Ectodermal cell (in vitro differentiated cells): ENCODE data around the gene YWHAQ.
"Not testable (repeated sequence)": the region's sequence is repeated elsewhere in the genome, so short reads cannot be mapped to it uniquely, and the experiment has no call there.

ENCODE experiments used
- H3K27ac ChIP-seq: 2 replicates; pipeline ENCODE4 v1.7.0; 2013; ENCODE audit warnings: mild to moderate bottlenecking, low read depth, low read length; ENCODE audit not compliant: insufficient read depth, poor library complexity, severe bottlenecking
- H3K27me3 ChIP-seq: 2 replicates; pipeline ENCODE4 v1.7.0; 2013; ENCODE audit warnings: mild to moderate bottlenecking, low read length; ENCODE audit not compliant: insufficient read depth, control insufficient read depth, poor library complexity, severe bottlenecking
- H3K36me3 ChIP-seq: one replicate; pipeline ENCODE4 v1.7.0; 2013; ENCODE audit warnings: low read length; ENCODE audit not compliant: control insufficient read depth, insufficient read depth
- H3K4me1 ChIP-seq: one replicate; pipeline ENCODE4 v1.7.0; 2013; ENCODE audit warnings: low read length; ENCODE audit not compliant: control insufficient read depth, insufficient read depth
- H3K4me3 ChIP-seq: 2 replicates; pipeline ENCODE4 v1.7.0; 2013; ENCODE audit warnings: low read depth, low read length, control low read depth; ENCODE audit not compliant: insufficient read depth
- H3K9me3 ChIP-seq: 2 replicates; pipeline ENCODE4 v1.7.0; 2013; ENCODE audit warnings: mild to moderate bottlenecking, low read length, moderate library complexity; ENCODE audit not compliant: control insufficient read depth
- WGBS, 2 experiments: methylation state at CpG; one replicate each; pipeline ENCODE4 v1.1.7; 2013; ENCODE audit warnings: missing lambda C conversion rate in 2 of 2; 5-methylcytosine and 5-hydroxymethylcytosine counted together

YWHAQ gene

GRCh38 chr2:9595746-9596145, 35.1 kb downstream of the YWHAQ start:
- peaks cover 3% of the 10 kb centered on the region for H3K9me3 ChIP-seq
- H3K4me3 ChIP-seq: no peak overlapping the region
- no peaks in the 10 kb centered on the region for H3K4me1 ChIP-seq
- no peak overlapping the region for H3K27ac ChIP-seq
- peaks cover 28% of the 10 kb centered on the region for H3K36me3 ChIP-seq
- 70 to 72% methylated on average over 2 of the region's 2 CpGs for WGBS, 2 experiments
- no peaks in the 10 kb centered on the region for H3K27me3 ChIP-seq

GRCh38 chr2:9595256-9595655, 35.5 kb downstream of the YWHAQ start:
- not testable (repeated sequence) for H3K9me3 ChIP-seq, H3K27ac ChIP-seq, H3K4me1 ChIP-seq, H3K4me3 ChIP-seq, H3K27me3 ChIP-seq
- H3K36me3 ChIP-seq: peaks cover 23% of the 10 kb centered on the region
- 82% methylated on average over 6 of the region's 6 CpGs for WGBS, 2 experiments

- no peaks in the 10 kb centered on the region for H3K27me3 ChIP-seq
- H3K4me1 ChIP-seq: no peaks in the 10 kb centered on the region
- peaks cover 16% of the 10 kb centered on the region for H3K36me3 ChIP-seq
- H3K27ac ChIP-seq: no peak overlapping the region
- peaks cover 3% of the 10 kb centered on the region for H3K9me3 ChIP-seq
- no peak overlapping the region for H3K4me3 ChIP-seq
- WGBS, 2 experiments: 92 to 93% methylated on average over 2 of the region's 2 CpGs
Observed at GRCh38 chr2:9594366-9595054, 36.3 kb downstream of the YWHAQ start.

GRCh38 chr2:9593925-9594324, 36.9 kb downstream of the YWHAQ start:
- Histone ChIP-seq H3K27me3 (no peaks in the 10 kb centered on the region), H3K27ac (no peak overlapping the region), H3K36me3 (peaks cover 10% of the 10 kb centered on the region), H3K4me3 (no peak overlapping the region), H3K9me3 (peaks cover 3% of the 10 kb centered on the region), H3K4me1 (no peaks in the 10 kb centered on the region)
- WGBS, 2 experiments: 81 to 100% methylated on average over 2 to 3 of the region's 4 CpGs

GRCh38 chr2:9592699-9593098, 38.1 kb downstream of the YWHAQ start:
- WGBS, 2 experiments: 92 to 100% methylated on average over 1 of the region's 3 CpGs
- no peaks in the 10 kb centered on the region for H3K4me1 ChIP-seq
- H3K27ac ChIP-seq: no peak overlapping the region
- H3K4me3 ChIP-seq: no peak overlapping the region
- H3K27me3 ChIP-seq: no peaks in the 10 kb centered on the region
- peaks cover 7% of the 10 kb centered on the region for H3K36me3 ChIP-seq
- H3K9me3 ChIP-seq: no peaks in the 10 kb centered on the region

GRCh38 chr2:9590641-9591040, 40.2 kb downstream of the YWHAQ start:
- Histone ChIP-seq H3K27me3 (no peaks in the 10 kb centered on the region), H3K36me3 (peaks cover 13% of the 10 kb centered on the region), H3K9me3 (no peaks in the 10 kb centered on the region), H3K27ac (no peak overlapping the region), H3K4me1 (no peaks in the 10 kb centered on the region), H3K4me3 (no peak overlapping the region)
- 93 to 98% methylated on average over 2 of the region's 3 CpGs for WGBS, 2 experiments

GRCh38 chr2:9586465-9586864, 44.3 kb downstream of the YWHAQ start:
- H3K4me3 ChIP-seq: no peak overlapping the region
- no peak overlapping the region for H3K27ac ChIP-seq
- no peaks in the 10 kb centered on the region for H3K9me3 ChIP-seq
- H3K36me3 ChIP-seq: peaks cover 19% of the 10 kb centered on the region
- WGBS, 2 experiments: 93 to 95% methylated on average over 1 to 3 of the region's 3 CpGs
- H3K27me3 ChIP-seq: no peaks in the 10 kb centered on the region
- no peaks in the 10 kb centered on the region for H3K4me1 ChIP-seq

GRCh38 chr2:9585486-9585885, 45.3 kb downstream of the YWHAQ start:
- peaks cover 15% of the 10 kb centered on the region for H3K36me3 ChIP-seq
- no peaks in the 10 kb centered on the region for H3K27me3 ChIP-seq
- WGBS, 2 experiments: 91 to 95% methylated on average over 5 of the region's 5 CpGs
- no peak overlapping the region for H3K27ac ChIP-seq
- no peaks in the 10 kb centered on the region for H3K4me1 ChIP-seq
- no peak overlapping the region for H3K4me3 ChIP-seq
- H3K9me3 ChIP-seq: no peaks in the 10 kb centered on the region

- not testable (repeated sequence) for H3K4me1 ChIP-seq, H3K4me3 ChIP-seq, H3K27me3 ChIP-seq, H3K27ac ChIP-seq, H3K9me3 ChIP-seq
- H3K36me3 ChIP-seq: peaks cover 15% of the 10 kb centered on the region
Observed at GRCh38 chr2:9584902-9585301, 45.9 kb downstream of the YWHAQ start.

GRCh38 chr2:9582624-9583023, 48.2 kb downstream of the YWHAQ start:
- WGBS, 2 experiments: 84 to 94% methylated on average over 5 of the region's 5 CpGs
- no peaks in the 10 kb centered on the region for H3K9me3 ChIP-seq
- no peak overlapping the region for H3K4me3 ChIP-seq
- H3K4me1 ChIP-seq: no peaks in the 10 kb centered on the region
- no peaks in the 10 kb centered on the region for H3K27me3 ChIP-seq
- H3K27ac ChIP-seq: no peak overlapping the region
- H3K36me3 ChIP-seq: peaks cover 15% of the 10 kb centered on the region
